DLD1 (cell line): ENCODE results near the gene ZNF319.

Experiments
- in situ Hi-C: cut with HindIII; loops from 2 replicates; pipeline ENCODE4 v1.10.0; 2017; ENCODE audit warnings: low sequenced_read_pairs

ZNF319 gene

GRCh38 chr16:57998992-57999365 lies 1.5 kb downstream of the ZNF319 start:
- in situ Hi-C loops = no loop called here

- in situ Hi-C loops = no loop called here
Measured at GRCh38 chr16:57998486-57998885, 2.0 kb downstream of the ZNF319 start.

- in situ Hi-C loops = no loop called here
Measured at GRCh38 chr16:57997528-57998265, 2.8 kb downstream of the ZNF319 start.

- in situ Hi-C loops = no loop called here
Measured at GRCh38 chr16:57997176-57997527, 3.3 kb downstream of the ZNF319 start.

GRCh38 chr16:57996406-57997175 lies 3.9 kb downstream of the ZNF319 start:
- in situ Hi-C loops = no loop called here

GRCh38 chr16:57995721-57996405 lies 4.6 kb downstream of the ZNF319 start:
- in situ Hi-C loops = no loop called here

- in situ Hi-C loops = no loop called here
Measured at GRCh38 chr16:57994778-57995177, 5.7 kb downstream of the ZNF319 start.

- in situ Hi-C loops = no loop called here
Measured at GRCh38 chr16:57994361-57994760, 6.1 kb downstream of the ZNF319 start.

GRCh38 chr16:57993897-57994296 lies 6.6 kb downstream of the ZNF319 start:
- in situ Hi-C loops = no loop called here

GRCh38 chr16:57993438-57993837 lies 7.0 kb downstream of the ZNF319 start:
- in situ Hi-C loops = no loop called here

- in situ Hi-C loops = no loop called here
Measured at GRCh38 chr16:57992084-57992483, 8.4 kb downstream of the ZNF319 start.

GRCh38 chr16:57991551-57992059 lies 8.9 kb downstream of the ZNF319 start:
- in situ Hi-C loops = no loop called here

GRCh38 chr16:57988929-57989328 lies 11.5 kb downstream of the ZNF319 start:
- in situ Hi-C loops = loop anchor here (10.0 kb wide), 2 partner anchors 104 to 194 kb away; no protein-coding TSS in a partner anchor

GRCh38 chr16:57987441-57988177 lies 12.9 kb downstream of the ZNF319 start:
- in situ Hi-C loops = loop anchor here (10.0 kb wide), 2 partner anchors 103 to 193 kb away; no protein-coding TSS in a partner anchor

- in situ Hi-C loops = loop anchor here (10.0 kb wide), 2 partner anchors 101 to 191 kb away; no protein-coding TSS in a partner anchor
Measured at GRCh38 chr16:57986196-57986595, 14.3 kb downstream of the ZNF319 start.

GRCh38 chr16:57985204-57986181 lies 15.0 kb downstream of the ZNF319 start:
- in situ Hi-C loops = loop anchor here (10.0 kb wide), 2 partner anchors 101 to 191 kb away; no protein-coding TSS in a partner anchor

- in situ Hi-C loops = loop anchor here (10.0 kb wide), 2 partner anchors 100 to 190 kb away; no protein-coding TSS in a partner anchor
Measured at GRCh38 chr16:57984443-57985203, 15.8 kb downstream of the ZNF319 start.

GRCh38 chr16:57982385-57982784 lies 18.1 kb downstream of the ZNF319 start:
- in situ Hi-C loops = loop anchor here (10.0 kb wide), 2 partner anchors 98 to 188 kb away; no protein-coding TSS in a partner anchor
